Mucosa of gallbladder (tissue), 1 donor: ENCODE results near the gene ABCF1. TPM values are rescaled to one million over a fixed set of nuclear protein-coding genes. Genes with fewer than 3 reads are reported as not detected.

Experiments
- DNase-seq: peaks from one replicate; pipeline ENCODE4 v3.0.0-alpha.2; 2020; ENCODE audit warnings: low spot score
- total RNA-seq: library from RNA; stranded (reverse); gene quantifications from one replicate; pipeline ENCODE4 v1.2.1, GENCODE V29; 2021
- donor health status: DM: no; HTN: no; CAD: no.

The ABCF1 gene
- total RNA-seq, 1 donor from 2014 or later = 48.7 TPM

GRCh38 chr6:30557683-30557981 is 13.6 kb upstream of the ABCF1 start:
- no peak for DNase-seq

- DNase-seq = no peak
These were observed 10.3 kb upstream of the ABCF1 start for GRCh38 chr6:30560930-30561329.

GRCh38 chr6:30562470-30563425 is 8.5 kb upstream of the ABCF1 start:
- DNase-seq = no peak

GRCh38 chr6:30564114-30564513 is 7.1 kb upstream of the ABCF1 start:
- DNase-seq = no peak

- no peak for DNase-seq
These were observed 5.5 kb upstream of the ABCF1 start for GRCh38 chr6:30565772-30566171.

- DNase-seq = no peak
These were observed 3.0 kb upstream of the ABCF1 start for GRCh38 chr6:30568245-30568644.

GRCh38 chr6:30570263-30570662 is 979 bp upstream of the ABCF1 start:
- no peak for DNase-seq

GRCh38 chr6:30570740-30571074 is 535 bp upstream of the ABCF1 start:
- no peak for DNase-seq

GRCh38 chr6:30571762-30572082 is 480 bp downstream of the ABCF1 start:
- no peak for DNase-seq

- DNase-seq = no peak
These were observed 906 bp downstream of the ABCF1 start for GRCh38 chr6:30572148-30572547.

GRCh38 chr6:30573113-30573512 is 1.9 kb downstream of the ABCF1 start:
- DNase-seq = no peak

GRCh38 chr6:30578051-30578450 is 6.8 kb downstream of the ABCF1 start:
- no peak for DNase-seq

GRCh38 chr6:30583921-30584320 is 12.7 kb downstream of the ABCF1 start:
- no peak for DNase-seq

GRCh38 chr6:30589754-30590358 is 18.6 kb downstream of the ABCF1 start:
- no peak for DNase-seq

- no peak for DNase-seq
These were observed 19.3 kb downstream of the ABCF1 start for GRCh38 chr6:30590509-30590908.

GRCh38 chr6:30591008-30591407 is 19.8 kb downstream of the ABCF1 start:
- no peak for DNase-seq

GRCh38 chr6:30592287-30592686 is 21.0 kb downstream of the ABCF1 start:
- no peak for DNase-seq

GRCh38 chr6:30597315-30598144 is 26.3 kb downstream of the ABCF1 start:
- peak; percentile 87 for DNase-seq

- no peak for DNase-seq
These were observed 27.8 kb downstream of the ABCF1 start for GRCh38 chr6:30598912-30599624.

- no peak for DNase-seq
These were observed 28.5 kb downstream of the ABCF1 start for GRCh38 chr6:30599625-30600324.

GRCh38 chr6:30600451-30600961 is 29.3 kb downstream of the ABCF1 start:
- DNase-seq = no peak
